HepG2 (cell line): ENCODE results near the gene RBPMS2. TPM values are rescaled to one million over a fixed set of nuclear protein-coding genes. Genes with fewer than 3 reads are reported as not detected.

Experiments
- ATAC-seq: fragments of 200-7000 bp; cut with Tn5 transposase; 3 replicates; pipeline ENCODE4 v1.9.1; 2020; ENCODE audit warnings: mild to moderate bottlenecking, moderate library complexity
- BruUV-seq: library from RNA; stranded (reverse); fragments of 400-500 nt; replicated peaks from 2 replicates; lab custom pipeline; 2021; lab: Mats Ljungman, UMichigan
- CTCF ChIA-PET: fragments of 300-600 bp; formaldehyde crosslinking; extraction: SDS; loops from one replicate; lab custom pipeline; 2021; ENCODE audit warnings: low total read pairs, inconsistent platforms, low intra/inter-chr PET ratio; lab: Yijun Ruan, JAX
- POLR2A ChIA-PET: fragments of 350-600 bp; sonication (Branson Sonifier 250); formaldehyde crosslinking; loops from one replicate; lab custom pipeline; 2020; ENCODE audit warnings: antibody characterized with exemption, inconsistent platforms; lab: Yijun Ruan, JAX
- DNase-seq: peaks from one replicate; pipeline ENCODE4 v3.0.0-alpha.2; 2015; ENCODE audit warnings: low spot score
- FAIRE-seq: peaks from 3 replicates; lab custom pipeline; 2011; peaks lifted over from hg19 to GRCh38; lab: Jason Lieb, UNC
- H2AFZ ChIP-seq: one replicate; pipeline ENCODE4 v1.6.1; 2011; ENCODE audit warnings: low read length, inconsistent platforms
- H3K27ac ChIP-seq: fragments of 300-600 bp; 3 replicates; pipeline ENCODE4 v1.8.0; 2011; ENCODE audit warnings: mixed run types, mild to moderate bottlenecking, mixed read lengths, low read length, inconsistent platforms; ENCODE audit not compliant: insufficient read depth; ENCODE audit errors: extremely low read length
- H3K27me3 ChIP-seq, 2 experiments: fragments of 200-600 bp in 1 of 2; 2 replicates in 1 of 2; 3 replicates in 1 of 2; pipeline versions ENCODE4 v1.6.0 to v1.8.0; 2011; ENCODE audit warnings: low read length in 2 of 2, mild to moderate bottlenecking in 2 of 2, moderate library complexity in 2 of 2, inconsistent platforms in 1 of 2; ENCODE audit not compliant: insufficient read depth in 2 of 2, control insufficient read depth in 1 of 2
- H3K36me3 ChIP-seq, 2 experiments: fragments of 200-600 bp in 1 of 2; replicated peaks in 1 of 2; 2 replicates in 1 of 2; 3 replicates in 1 of 2; pipeline versions ENCODE4 v1.5.1 to v1.8.0; 2011; ENCODE audit warnings: low read length in 2 of 2, inconsistent platforms in 1 of 2; ENCODE audit not compliant: insufficient read depth in 2 of 2, control insufficient read depth in 1 of 2
- H3K4me1 ChIP-seq: 2 replicates; pipeline ENCODE4 v1.5.1; 2012; ENCODE audit warnings: low read length, inconsistent platforms; ENCODE audit not compliant: insufficient read depth
- H3K4me2 ChIP-seq: 2 replicates; pipeline ENCODE4 v1.6.0; 2011; ENCODE audit warnings: low read depth, low read length, inconsistent platforms
- H3K4me3 ChIP-seq, 3 experiments: fragments of 200-600 bp in 1 of 3; sonication (generic), shearing (Covaris generic) in 1 of 3; replicated peaks in 1 of 3; 2 replicates each; pipeline ENCODE4 v1.5.1; 2011 to 2016; ENCODE audit warnings: low read length in 3 of 3, inconsistent platforms in 2 of 3, low read depth in 2 of 3, mild to moderate bottlenecking in 2 of 3, control low read depth in 1 of 3, mixed read lengths in 1 of 3; ENCODE audit not compliant: insufficient read depth in 1 of 3
- H3K79me2 ChIP-seq: one replicate; pipeline ENCODE4 v1.6.1; 2011; ENCODE audit warnings: low read length, inconsistent platforms; ENCODE audit not compliant: insufficient read depth
- H3K9ac ChIP-seq: 2 replicates; pipeline ENCODE4 v1.6.0; 2011; ENCODE audit warnings: mild to moderate bottlenecking, low read depth, low read length, inconsistent platforms; ENCODE audit not compliant: insufficient read depth
- H3K9me3 ChIP-seq: 2 replicates; pipeline ENCODE4 v1.5.1; 2012; ENCODE audit warnings: mild to moderate bottlenecking, low read length
- H4K20me1 ChIP-seq: 2 replicates; pipeline ENCODE4 v1.6.0; 2011; ENCODE audit warnings: inconsistent platforms, mild to moderate bottlenecking, low read length, moderate library complexity; ENCODE audit not compliant: insufficient read depth
- HBP1 ChIP-seq: IDR thresholded peaks from 2 replicates; pipeline ENCODE4 v1.6.1; 2016; ENCODE audit warnings: low read depth, control low read depth
- RORA ChIP-seq: sonication (generic); formaldehyde crosslinking; IDR thresholded peaks from 2 replicates; pipeline ENCODE4 v1.5.0; 2020; ENCODE audit warnings: mild to moderate bottlenecking, missing genetic modification reagents, moderate library complexity
- SAP130 ChIP-seq: IDR thresholded peaks from 2 replicates; pipeline ENCODE4 v1.6.1; 2016; ENCODE audit warnings: low read depth
- SOX6 ChIP-seq, 2 experiments: fragments of 450-650 bp in 1 of 2; sonication (generic) in 1 of 2; formaldehyde crosslinking in 1 of 2; IDR thresholded peaks; 2 replicates each; pipeline versions ENCODE4 v1.4.0 to v1.6.1; 2017 to 2020; ENCODE audit warnings: antibody characterized with exemption in 1 of 2, mild to moderate bottlenecking in 1 of 2, missing genetic modification reagents in 1 of 2
- TBX2 ChIP-seq: sonication (generic); formaldehyde crosslinking; IDR thresholded peaks from 2 replicates; pipeline ENCODE4 v1.5.0; 2020; ENCODE audit warnings: missing genetic modification reagents, mild to moderate bottlenecking, borderline replicate concordance
- TEAD3 ChIP-seq: optimal IDR thresholded peaks from 2 replicates; pipeline ENCODE3; 2016; ENCODE audit warnings: borderline replicate concordance
- ZBTB38 ChIP-seq: sonication (generic); formaldehyde crosslinking; IDR thresholded peaks from 2 replicates; pipeline ENCODE4 v1.5.1; 2020; ENCODE audit warnings: mild to moderate bottlenecking, missing genetic modification reagents
- ZFP91 ChIP-seq: sonication (generic); formaldehyde crosslinking; IDR thresholded peaks from 2 replicates; pipeline ENCODE4 v1.9.0; 2022; ENCODE audit warnings: missing genetic modification reagents, mild to moderate bottlenecking, borderline replicate concordance
- ZNF10 ChIP-seq: sonication (generic); formaldehyde crosslinking; IDR thresholded peaks from 2 replicates; pipeline ENCODE4 v1.4.0; 2020; ENCODE audit warnings: mild to moderate bottlenecking, low read depth, missing genetic modification reagents, borderline replicate concordance
- ZNF18 ChIP-seq: sonication (generic); formaldehyde crosslinking; IDR thresholded peaks from 2 replicates; pipeline ENCODE4 v1.8.0; 2022; ENCODE audit warnings: mild to moderate bottlenecking, missing genetic modification reagents; ENCODE audit not compliant: insufficient replicate concordance
- ZNF205 ChIP-seq: IDR thresholded peaks from 2 replicates; pipeline ENCODE4 v1.6.1; 2018; ENCODE audit warnings: missing biosample characterization, missing genetic modification reagents
- ZNF589 ChIP-seq: sonication (generic); formaldehyde crosslinking; conservative IDR thresholded peaks from 2 replicates; pipeline ENCODE4 v1.8.0; 2022; ENCODE audit warnings: mild to moderate bottlenecking, moderate library complexity, missing genetic modification reagents
- ZNF598 ChIP-seq: sonication (generic); formaldehyde crosslinking; IDR thresholded peaks from 2 replicates; pipeline ENCODE4 v1.5.1; 2020; ENCODE audit warnings: mild to moderate bottlenecking, missing genetic modification reagents, borderline replicate concordance
- ZNF746 ChIP-seq: sonication (generic); formaldehyde crosslinking; IDR thresholded peaks from 2 replicates; pipeline ENCODE4 v1.8.0; 2022; ENCODE audit warnings: mild to moderate bottlenecking, missing genetic modification reagents
- ZSCAN25 ChIP-seq: sonication (generic); formaldehyde crosslinking; IDR thresholded peaks from 2 replicates; pipeline ENCODE4 v1.8.0; 2022; ENCODE audit warnings: mild to moderate bottlenecking, missing genetic modification reagents
- WGBS: methylation state at CpG from one replicate; pipeline ENCODE4 v1.1.6; 2017; ENCODE audit warnings: low lambda C conversion rate; 5-methylcytosine and 5-hydroxymethylcytosine counted together
- in situ Hi-C: cut with HindIII; loops from 2 replicates; pipeline ENCODE4 v1.10.0; 2017; ENCODE audit warnings: low pct_unique_long_range_greater_than_20kb; ENCODE audit not compliant: extremely low pct_ligation_motif_present
- intact Hi-C: fragments of 100-400 bp; cut with micrococcal nuclease; formaldehyde crosslinking; loops from one replicate; pipeline ENCODE4 v1.10.0; 2022; ENCODE audit not compliant: unreplicated experiment
- polyA plus RNA-seq, 8 experiments: library from polyadenylated mRNA; depleted of rRNA in 3 of 8; stranded (reverse) in 7 of 8; unstranded in 1 of 8; fragments of >200 nt; fragmentation: Illumina TruSeq in 4 of 8; extraction: Trizol in 4 of 8; gene quantifications; 2 replicates each; pipeline versions ENCODE4 v1.2.1 to v1.2.3, GENCODE V29; 2011 to 2016; ENCODE audit warnings: low read depth in 4 of 8, missing spikeins in 1 of 8, mixed read lengths in 1 of 8; ENCODE audit not compliant: insufficient read depth in 1 of 8
- total RNA-seq, 5 experiments: library from RNA; depleted of rRNA; stranded (reverse); fragments of >200 nt; fragmentation: Illumina TruSeq; extraction: Trizol; gene quantifications; 2 replicates each; pipeline ENCODE4 v1.2.3, GENCODE V29; 2016; ENCODE audit warnings: low read depth in 1 of 5
- TF ChIP-seq, protein P1 (sequence below): sonication (generic); formaldehyde crosslinking; IDR thresholded peaks from 2 replicates; pipeline ENCODE4 v1.5.1; 2020; ENCODE audit warnings: missing genetic modification reagents, mild to moderate bottlenecking, borderline replicate concordance

The RBPMS2 gene
- total and polyA plus RNA-seq, 2 of the 13 experiments (the other 11 are each of a cell fraction or from before 2014, with no cell fraction given): 0.08 TPM; not detected in 1

DNA sequence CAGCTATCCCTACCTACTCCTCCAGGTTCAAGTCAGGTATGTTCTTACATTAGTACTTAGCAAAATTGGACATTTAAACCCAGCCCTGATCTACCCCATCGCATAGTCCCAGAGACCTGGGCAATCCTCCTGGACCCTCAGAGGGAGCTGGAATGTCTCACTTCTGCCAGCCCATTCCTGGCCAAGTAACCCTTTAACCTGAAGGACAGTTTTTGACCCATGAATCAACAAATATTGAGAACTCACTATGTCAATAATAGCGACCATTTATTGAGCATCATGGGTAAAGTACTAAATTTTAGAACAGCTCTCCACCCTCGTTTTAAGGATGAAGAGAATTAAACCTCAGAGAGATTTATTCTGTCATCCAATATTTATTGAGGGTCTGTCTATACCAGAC, 70.4 kb downstream of the RBPMS2 start (continued):
- no peak for TF ChIP-seq RORA (CRISPR knock-in tag)
- no peak for TF ChIP-seq ZNF598

GRCh38 chr15:64703632-64703959, 71.8 kb downstream of the RBPMS2 start:
- Histone ChIP-seq H3K4me2 (peak overlapping the region; percentile 77), H4K20me1 (peaks cover 6% of the 10 kb centered on the region), H3K27me3 (no peaks in the 10 kb centered on the region; a peak in 1 of 5 replicates), H2AFZ (peak overlapping the region; percentile 39), H3K9me3 (no peaks in the 10 kb centered on the region), H3K79me2 (peaks cover 34% of the 10 kb centered on the region), H3K9ac (peak overlapping the region; percentile 75), H3K4me3 (peak overlapping the region; percentile 40 to 88 (median 59)), H3K4me1 (peaks cover 80% of the 10 kb centered on the region), H3K27ac (peak overlapping the region; percentile 73), H3K36me3 (no peaks in the 10 kb centered on the region)
- ChIA-PET CTCF (no interaction called here), POLR2A (interaction anchor here (0.6 to 1.2 kb wide), 3 partner anchors 10 to 52 kb away, joined by 3 to 6 read pairs (median 4); no protein-coding TSS in a partner anchor)
- WGBS: 88% methylated on average over 7 of the region's 7 CpGs
- intact Hi-C loops: no loop called here
- no peak for DNase-seq
- ATAC-seq: peak; percentile 5; the same call in 2 of the 3 replicates
- FAIRE-seq: no peak
- TSS peak; percentile 68 for BruUV-seq
- in situ Hi-C loops: no loop called here
- TF ChIP-seq TEAD3 (CRISPR knock-in tag) (no peak), HBP1 (CRISPR knock-in tag) (0 out of 2 replicates have a peak, but pooled peaks have one; percentile 15), ZNF205 (CRISPR knock-in tag) (no peak), SAP130 (CRISPR knock-in tag) (no peak), ZBTB38 (CRISPR knock-in tag) (peak; percentile 86), TBX2 (CRISPR knock-in tag) (0 out of 2 replicates have a peak, but pooled peaks have one; percentile 4), ZNF10 (CRISPR knock-in tag) (no peak), ZNF746 (CRISPR knock-in tag) (0 out of 2 replicates have a peak, but pooled peaks have one; percentile 29), SOX6 (IDR thresholded peaks at IDR 0.05) (no peak), SOX6 (CRISPR knock-in tag; IDR thresholded peaks at IDR 0.05) (no peak), ZNF18 (CRISPR knock-in tag) (peak; percentile 24), ZFP91 (CRISPR knock-in tag) (peak; percentile 39; the same call in 1 of the 2 replicates), ZSCAN25 (CRISPR knock-in tag) (0 out of 2 replicates have a peak, but pooled peaks have one; percentile 10), ZNF589 (CRISPR knock-in tag) (0 out of 2 replicates have a peak, but pooled peaks have one; percentile 30)
- TF ChIP-seq, protein P1, sequence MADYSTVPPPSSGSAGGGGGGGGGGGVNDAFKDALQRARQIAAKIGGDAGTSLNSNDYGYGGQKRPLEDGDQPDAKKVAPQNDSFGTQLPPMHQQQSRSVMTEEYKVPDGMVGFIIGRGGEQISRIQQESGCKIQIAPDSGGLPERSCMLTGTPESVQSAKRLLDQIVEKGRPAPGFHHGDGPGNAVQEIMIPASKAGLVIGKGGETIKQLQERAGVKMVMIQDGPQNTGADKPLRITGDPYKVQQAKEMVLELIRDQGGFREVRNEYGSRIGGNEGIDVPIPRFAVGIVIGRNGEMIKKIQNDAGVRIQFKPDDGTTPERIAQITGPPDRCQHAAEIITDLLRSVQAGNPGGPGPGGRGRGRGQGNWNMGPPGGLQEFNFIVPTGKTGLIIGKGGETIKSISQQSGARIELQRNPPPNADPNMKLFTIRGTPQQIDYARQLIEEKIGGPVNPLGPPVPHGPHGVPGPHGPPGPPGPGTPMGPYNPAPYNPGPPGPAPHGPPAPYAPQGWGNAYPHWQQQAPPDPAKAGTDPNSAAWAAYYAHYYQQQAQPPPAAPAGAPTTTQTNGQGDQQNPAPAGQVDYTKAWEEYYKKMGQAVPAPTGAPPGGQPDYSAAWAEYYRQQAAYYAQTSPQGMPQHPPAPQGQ: peak; percentile 93; the same call in 1 of the 2 replicates
